Measurements from ENCODE around the gene SCAMP1. TPM values are rescaled to one million over a fixed set of nuclear protein-coding genes. Genes with fewer than 3 reads are reported as not detected.

Gene SCAMP1
- total and polyA plus RNA-seq, 2 of the 8 experiments (the other 6 are each of a cell fraction or from before 2014, with no cell fraction given): 18.6 to 55.9 TPM

GRCh38 chr5:78331523-78332080 lies 28.8 kb upstream of the SCAMP1 start:
- Histone ChIP-seq H4K91ac (replicated peaks; ENCODE audit: insufficient read length, low read length) (no peak overlapping the region), H3K27me3 (replicated peaks in 1 of 4; ENCODE audit: control insufficient read depth in 3 of 4, extremely low read depth in 1 of 4, insufficient read depth in 3 of 4, low read length in 3 of 4) (peaks cover 0 to 2% (median 0%) of the 10 kb centered on the region in 4 experiments; a peak in 1 of 7 replicates), H4K8ac (ENCODE audit: extremely low read depth, insufficient read depth, low read length) (no peak overlapping the region), H3K4me2 (ENCODE audit: insufficient read depth in 1 of 2, low read depth in 2 of 2, low read length in 2 of 2) (no peak overlapping the region), H3K27ac (ENCODE audit: low read depth, low read length) (no peak overlapping the region), H3K23ac (ENCODE audit: insufficient read length) (no peak overlapping the region), H3K4me3 (ENCODE audit: extremely low read depth in 1 of 4, insufficient read depth in 2 of 4, low read depth in 3 of 4, low read length in 4 of 4) (no peak overlapping the region), H2AK5ac (ENCODE audit: low read depth, low read length) (no peak overlapping the region), H3K9ac (replicated peaks in 1 of 4; ENCODE audit: extremely low read depth in 1 of 4, low read depth in 3 of 4, low read length in 3 of 4) (no peak overlapping the region), H2BK120ac (replicated peaks; ENCODE audit: low read depth, low read length) (no peak overlapping the region), H3K4ac (replicated peaks; ENCODE audit: insufficient read length, low read depth, low read length) (no peak overlapping the region), H3K23me2 (ENCODE audit: low read depth, low read length) (no peaks in the 10 kb centered on the region), H3K9me3 (ENCODE audit: insufficient read depth in 2 of 2, low read depth in 1 of 2, low read length in 1 of 2) (no peaks in the 10 kb centered on the region), H3K36me3 (ENCODE audit: control insufficient read depth in 2 of 4, insufficient read depth in 4 of 4, low read length in 3 of 4) (no peaks in the 10 kb centered on the region), H3K4me1 (replicated peaks in 1 of 4; ENCODE audit: control insufficient read depth in 3 of 4, insufficient read depth in 4 of 4, low read length in 3 of 4) (peaks cover 0 to 6% (median 2%) of the 10 kb centered on the region in 4 experiments; a peak in 2 of 7 replicates), H4K20me1 (replicated peaks in 1 of 2; ENCODE audit: control insufficient read depth in 1 of 2, insufficient read depth in 2 of 2, low read length in 2 of 2) (no peaks in the 10 kb centered on the region), H3K56ac (replicated peaks; ENCODE audit: insufficient read length, low read depth, low read length) (no peak overlapping the region), H2BK12ac (ENCODE audit: low read depth, low read length) (no peak overlapping the region), H4K5ac (ENCODE audit: insufficient read length, low read depth, low read length) (no peak overlapping the region), H3K18ac (ENCODE audit: extremely low read depth, low read length) (no peak overlapping the region), H2BK5ac (ENCODE audit: low read depth, low read length) (no peak overlapping the region), H3K79me1 (ENCODE audit: low read depth, low read length) (no peaks in the 10 kb centered on the region), H3K79me2 (ENCODE audit: control insufficient read depth in 1 of 2, insufficient read depth in 2 of 2, low read length in 2 of 2) (no peaks in the 10 kb centered on the region), H2BK15ac (ENCODE audit: low read length) (no peak overlapping the region), H2BK20ac (ENCODE audit: low read length) (no peak overlapping the region), H2AFZ (ENCODE audit: low read length) (no peak overlapping the region), H3K14ac (ENCODE audit: insufficient read length) (no peak overlapping the region)
- FAIRE-seq (no peak), DNase-seq (ENCODE audit: low read depth in 1 of 2, low spot score in 2 of 2) (no peak)
- ChIA-PET CTCF (ENCODE audit: partially characterized antibody) (interaction anchor here (2.1 kb wide), 1 partner anchor 11 kb away, joined by 5 read pairs; no protein-coding TSS in a partner anchor), POLR2A (ENCODE audit: partially characterized antibody) (no interaction called here)
- TF ChIP-seq ZNF274 (IDR thresholded peaks at IDR 0.05; ENCODE audit: borderline replicate concordance, extremely low read depth, low read length) (no peak), RAD21 (IDR thresholded peaks at IDR 0.05 in 1 of 2, conservative IDR thresholded peaks at IDR 0.05 in 1 of 2; ENCODE audit: low read depth in 2 of 2, low read length in 2 of 2) (no peak), CBX8 (IDR thresholded peaks at IDR 0.05; ENCODE audit: borderline replicate concordance, low read depth, low read length) (no peak), ATF3 (IDR thresholded peaks at IDR 0.05; ENCODE audit: insufficient read depth, low read depth, low read length) (no peak), SP2 (IDR thresholded peaks at IDR 0.05; ENCODE audit: low read length) (no peak), KDM5A (IDR thresholded peaks at IDR 0.05; ENCODE audit: low read length) (no peak), RXRA (IDR thresholded peaks at IDR 0.05; ENCODE audit: insufficient read depth, low read depth, low read length) (no peak), CHD2 (IDR thresholded peaks at IDR 0.05; ENCODE audit: low read length) (no peak), SUZ12 (IDR thresholded peaks at IDR 0.05; ENCODE audit: low read length) (no peak), PHF8 (conservative IDR thresholded peaks at IDR 0.05; ENCODE audit: low read depth, low read length) (no peak), HDAC6 (IDR thresholded peaks at IDR 0.05; ENCODE audit: low read depth, low read length) (no peak), USF2 (IDR thresholded peaks at IDR 0.05; ENCODE audit: low read length) (no peak)
